Karpas-422 (cell line): Measurements from ENCODE around the gene DMD. TPM values are rescaled to one million over a fixed set of nuclear protein-coding genes. Genes with fewer than 3 reads are reported as not detected.

Experiments used
- DNase-seq: peaks from one replicate; pipeline ENCODE4 v3.0.0-alpha.2; 2015
- H2AFZ ChIP-seq: fragments of 200-600 bp; sonication (generic); 2 replicates; pipeline ENCODE4 v1.6.1; 2014; ENCODE audit warnings: antibody characterized with exemption, low read length, mixed read lengths
- H3K27ac ChIP-seq: fragments of 200-600 bp; sonication (generic); 2 replicates; pipeline ENCODE4 v1.5.1; 2014; ENCODE audit warnings: mild to moderate bottlenecking, low read length, moderate library complexity
- H3K27me3 ChIP-seq: fragments of 200-600 bp; sonication (generic); 2 replicates; pipeline ENCODE4 v1.6.1; 2014; ENCODE audit warnings: low read length, mixed read lengths
- H3K36me3 ChIP-seq: fragments of 200-600 bp; sonication (generic); 2 replicates; pipeline ENCODE4 v1.6.1; 2014; ENCODE audit warnings: low read length, mixed read lengths; ENCODE audit not compliant: insufficient read depth
- H3K4me1 ChIP-seq: fragments of 200-600 bp; sonication (generic); 2 replicates; pipeline ENCODE4 v1.6.1; 2014; ENCODE audit warnings: mild to moderate bottlenecking, low read length, mixed read lengths
- H3K4me2 ChIP-seq: fragments of 200-600 bp; sonication (generic); 2 replicates; pipeline ENCODE4 v1.6.1; 2014; ENCODE audit warnings: low read length, low read depth, mild to moderate bottlenecking; ENCODE audit not compliant: poor library complexity, severe bottlenecking
- H3K4me3 ChIP-seq: fragments of 200-600 bp; sonication (generic); 2 replicates; pipeline ENCODE4 v1.5.1; 2014; ENCODE audit warnings: mild to moderate bottlenecking, antibody characterized with exemption, low read length, mixed read lengths
- H3K79me2 ChIP-seq: fragments of 200-600 bp; sonication (generic); 2 replicates; pipeline ENCODE4 v1.6.1; 2014; ENCODE audit warnings: mild to moderate bottlenecking, low read length, mixed read lengths
- H3K9ac ChIP-seq: fragments of 200-600 bp; sonication (generic); 2 replicates; pipeline ENCODE4 v1.6.0; 2014; ENCODE audit warnings: low read length
- H3K9me2 ChIP-seq: fragments of 200-600 bp; sonication (generic), shearing (Covaris generic); replicated peaks from 2 replicates; pipeline ENCODE4 v1.6.0; 2014; ENCODE audit warnings: mild to moderate bottlenecking, low read length, moderate library complexity; ENCODE audit not compliant: insufficient read depth
- H3K9me3 ChIP-seq: fragments of 300-700, 200-600 bp; sonication (generic); 2 replicates; pipeline ENCODE4 v1.6.1; 2014; ENCODE audit warnings: low read length, mixed read lengths
- H4K20me1 ChIP-seq: fragments of 200-600 bp; sonication (generic); 2 replicates; pipeline ENCODE4 v1.6.1; 2014; ENCODE audit warnings: mild to moderate bottlenecking, antibody characterized with exemption, low read length, low read depth; ENCODE audit not compliant: insufficient read depth
- total RNA-seq: library from RNA; depleted of rRNA; stranded (reverse); fragments of >200 nt; shearing (Covaris generic); gene quantifications from 2 replicates; pipeline ENCODE4 v1.2.3, GENCODE V29; 2014; ENCODE audit warnings: low replicate concordance

The DMD gene
- total RNA-seq, 1 experiment from 2014 or later, result not detected

- Histone ChIP-seq H3K9me3 (peaks cover 3% of the 10 kb centered on the region; the same call in 1 of the 2 replicates), H3K4me2 (no peak overlapping the region), H3K79me2 (no peaks in the 10 kb centered on the region), H3K27me3 (no peaks in the 10 kb centered on the region), H3K4me3 (no peak overlapping the region), H4K20me1 (no peaks in the 10 kb centered on the region), H3K4me1 (no peaks in the 10 kb centered on the region), H3K9ac (no peak overlapping the region), H2AFZ (no peak overlapping the region), H3K9me2 (no peaks in the 10 kb centered on the region), H3K36me3 (no peaks in the 10 kb centered on the region), H3K27ac (no peak overlapping the region)
- DNase-seq, result no peak
Observed at GRCh38 chrX:31604629-31605221, 1606.6 kb downstream of the DMD start.

- no peak overlapping the region for H3K9ac ChIP-seq
- H4K20me1 ChIP-seq, result no peaks in the 10 kb centered on the region
- no peaks in the 10 kb centered on the region for H3K27me3 ChIP-seq
- no peak overlapping the region for H3K4me3 ChIP-seq
- no peak overlapping the region for H3K4me2 ChIP-seq
- H2AFZ ChIP-seq, result no peak overlapping the region
- H3K9me3 ChIP-seq, result no peaks in the 10 kb centered on the region; the same call in 1 of the 2 replicates
- no peaks in the 10 kb centered on the region for H3K4me1 ChIP-seq
- H3K27ac ChIP-seq, result no peak overlapping the region
- no peaks in the 10 kb centered on the region for H3K79me2 ChIP-seq
- no peaks in the 10 kb centered on the region for H3K9me2 ChIP-seq
- peak; percentile 40 for DNase-seq
- H3K36me3 ChIP-seq, result no peaks in the 10 kb centered on the region
Observed at GRCh38 chrX:31603411-31604120, 1607.8 kb downstream of the DMD start.

DNA sequence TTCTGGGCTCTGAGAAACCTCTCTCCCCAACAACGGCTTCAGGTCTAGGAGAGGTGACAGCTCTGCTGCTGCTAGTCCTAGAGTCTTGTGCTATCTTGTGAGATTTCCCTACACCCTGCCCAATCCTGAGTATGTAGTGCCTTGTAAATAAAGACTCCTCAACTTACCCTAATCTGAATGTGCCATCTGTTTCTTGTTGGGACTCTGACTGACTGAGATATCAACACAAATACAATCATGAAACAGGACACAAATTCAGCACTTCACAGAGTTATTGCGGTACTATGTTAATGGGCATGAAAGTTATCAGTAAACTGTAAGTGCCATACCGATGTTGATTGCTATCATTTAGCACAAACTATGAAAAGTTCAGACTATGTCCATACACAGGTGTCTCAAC, 1610.5 kb downstream of the DMD start:
- no peak overlapping the region for H3K4me3 ChIP-seq
- H4K20me1 ChIP-seq, result no peaks in the 10 kb centered on the region
- H3K9me3 ChIP-seq, result no peaks in the 10 kb centered on the region; the same call in 1 of the 2 replicates
- H3K4me1 ChIP-seq, result no peaks in the 10 kb centered on the region
- H3K4me2 ChIP-seq, result no peak overlapping the region
- H2AFZ ChIP-seq, result no peak overlapping the region
- DNase-seq, result no peak
- H3K36me3 ChIP-seq, result no peaks in the 10 kb centered on the region
- H3K9me2 ChIP-seq, result no peaks in the 10 kb centered on the region
- no peaks in the 10 kb centered on the region for H3K79me2 ChIP-seq
- H3K27me3 ChIP-seq, result no peaks in the 10 kb centered on the region
- H3K27ac ChIP-seq, result no peak overlapping the region
- no peak overlapping the region for H3K9ac ChIP-seq

DNA sequence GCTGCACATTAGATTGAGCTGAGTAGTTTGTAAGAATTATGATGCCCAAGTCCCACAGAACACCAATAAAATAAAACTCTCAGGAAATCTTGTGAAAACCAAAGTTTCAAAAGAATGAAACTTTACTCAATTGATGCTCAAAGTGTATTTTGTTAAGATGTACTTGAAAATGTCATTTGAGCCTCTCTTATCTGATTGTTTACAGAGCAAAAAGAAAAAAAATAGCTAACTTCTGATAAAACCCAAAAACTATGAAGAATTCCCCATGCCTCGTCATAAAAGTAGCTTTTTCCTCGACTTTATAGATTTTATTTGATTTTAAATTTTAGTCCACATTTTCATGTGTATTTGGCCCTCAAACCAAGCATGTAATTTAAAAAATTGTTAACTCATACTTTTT, 1618.0 kb downstream of the DMD start:
- Histone ChIP-seq H3K27me3 (no peaks in the 10 kb centered on the region), H3K4me2 (no peak overlapping the region)

GRCh38 chrX:31591355-31591754, 1620.0 kb downstream of the DMD start:
- no peaks in the 10 kb centered on the region for H3K36me3 ChIP-seq
- H3K4me1 ChIP-seq, result no peaks in the 10 kb centered on the region
- no peak overlapping the region for H3K27ac ChIP-seq
- no peaks in the 10 kb centered on the region for H3K9me2 ChIP-seq
- H3K79me2 ChIP-seq, result no peaks in the 10 kb centered on the region
- H3K4me2 ChIP-seq, result no peak overlapping the region
- no peak overlapping the region for H3K4me3 ChIP-seq
- H4K20me1 ChIP-seq, result no peaks in the 10 kb centered on the region
- no peaks in the 10 kb centered on the region for H3K27me3 ChIP-seq
- DNase-seq, result no peak
- H3K9ac ChIP-seq, result no peak overlapping the region
- H2AFZ ChIP-seq, result no peak overlapping the region
- H3K9me3 ChIP-seq, result no peaks in the 10 kb centered on the region; the same call in 1 of the 2 replicates

More for the DNA sequence above, 1618.0 kb downstream of the DMD start:
- Histone ChIP-seq H2AFZ (no peak overlapping the region), H3K27ac (no peak overlapping the region), H3K9me2 (no peaks in the 10 kb centered on the region), H3K36me3 (no peaks in the 10 kb centered on the region), H3K4me1 (no peaks in the 10 kb centered on the region), H4K20me1 (no peaks in the 10 kb centered on the region), H3K9ac (no peak overlapping the region), H3K9me3 (no peaks in the 10 kb centered on the region), H3K79me2 (no peaks in the 10 kb centered on the region), H3K4me3 (no peak overlapping the region)
- no peak for DNase-seq

DNA sequence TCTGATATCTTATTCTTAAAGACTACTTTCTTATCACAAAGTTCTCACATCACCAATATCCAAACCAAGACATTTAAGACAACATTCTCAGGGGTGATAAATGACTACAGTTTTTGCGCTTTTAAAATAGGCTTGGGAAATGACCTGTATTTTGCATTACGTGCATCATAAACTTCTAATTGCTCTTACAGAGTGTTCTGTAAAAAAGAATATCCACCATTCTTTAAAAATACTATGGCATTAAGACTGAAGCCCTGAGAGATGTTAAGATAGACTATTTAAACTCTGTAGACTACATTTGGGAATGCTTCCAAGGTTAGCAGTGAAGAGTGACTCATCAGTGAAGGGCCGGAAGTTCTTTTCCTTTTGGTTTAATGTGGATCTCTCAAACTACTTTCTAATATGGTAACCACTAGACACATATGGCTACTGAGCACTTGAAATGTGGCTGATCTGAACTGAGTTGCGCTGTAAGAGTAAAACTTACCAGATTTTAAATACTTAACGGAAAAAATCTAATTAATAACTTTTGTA, 1620.7 kb downstream of the DMD start:
- no peak overlapping the region for H3K4me2 ChIP-seq
- DNase-seq, result no peak

DNA sequence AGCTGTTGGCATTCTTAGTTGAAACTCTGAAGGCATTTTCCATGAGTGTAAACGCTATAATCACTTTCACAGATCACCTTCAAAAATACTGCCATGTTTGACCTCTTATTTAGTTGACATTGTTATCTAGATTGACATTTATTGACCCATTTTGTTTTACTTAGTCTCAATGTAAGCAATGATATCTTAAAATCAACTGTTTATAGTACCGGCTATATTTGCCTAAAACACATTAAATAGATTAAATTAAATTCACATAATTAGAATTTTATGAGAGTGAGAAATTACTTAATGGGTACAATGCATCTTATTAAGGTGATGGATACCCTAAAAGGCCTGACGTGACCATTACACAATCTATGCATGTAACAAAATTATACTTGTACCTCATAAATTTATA, 1621.8 kb downstream of the DMD start:
- Histone ChIP-seq H3K36me3 (no peaks in the 10 kb centered on the region), H3K27me3 (no peaks in the 10 kb centered on the region)
- no peak for DNase-seq

More for the DNA sequence above, 1620.7 kb downstream of the DMD start:
- Histone ChIP-seq H3K4me3 (no peak overlapping the region), H3K27ac (no peak overlapping the region), H3K4me1 (no peaks in the 10 kb centered on the region), H3K27me3 (no peaks in the 10 kb centered on the region), H2AFZ (no peak overlapping the region), H3K79me2 (no peaks in the 10 kb centered on the region), H4K20me1 (no peaks in the 10 kb centered on the region), H3K9ac (no peak overlapping the region), H3K9me3 (no peaks in the 10 kb centered on the region; the same call in 1 of the 2 replicates), H3K9me2 (no peaks in the 10 kb centered on the region), H3K36me3 (no peaks in the 10 kb centered on the region)

DNA sequence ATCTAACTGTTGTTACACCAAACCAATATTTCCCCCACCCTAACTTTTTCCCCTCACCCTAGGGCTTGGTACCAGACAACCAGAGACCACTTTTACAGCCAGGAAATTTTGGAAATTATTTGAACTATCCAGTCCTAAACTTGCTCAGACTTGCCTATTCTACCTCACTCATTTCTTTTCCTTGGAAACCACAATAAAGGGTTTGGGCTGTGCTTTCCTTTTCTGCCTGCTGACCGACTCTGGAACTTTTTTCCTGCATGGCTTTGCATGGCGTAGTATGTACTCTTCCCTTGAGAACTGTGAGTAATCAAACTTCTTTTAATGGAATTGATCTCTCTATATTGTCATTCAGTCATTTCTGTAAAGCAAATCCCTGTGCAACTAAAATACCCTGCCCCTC, 1623.0 kb downstream of the DMD start:
- no peaks in the 10 kb centered on the region for H3K9me2 ChIP-seq
- H4K20me1 ChIP-seq, result no peaks in the 10 kb centered on the region
- H3K9me3 ChIP-seq, result no peaks in the 10 kb centered on the region; the same call in 1 of the 2 replicates
- no peak for DNase-seq
- no peak overlapping the region for H3K27ac ChIP-seq
- no peak overlapping the region for H2AFZ ChIP-seq
- H3K9ac ChIP-seq, result no peak overlapping the region
- H3K36me3 ChIP-seq, result no peaks in the 10 kb centered on the region
- no peak overlapping the region for H3K4me3 ChIP-seq
- H3K4me1 ChIP-seq, result no peaks in the 10 kb centered on the region
- H3K79me2 ChIP-seq, result no peaks in the 10 kb centered on the region
- no peaks in the 10 kb centered on the region for H3K27me3 ChIP-seq
- H3K4me2 ChIP-seq, result no peak overlapping the region

More for the DNA sequence above, 1621.8 kb downstream of the DMD start:
- no peak overlapping the region for H3K4me2 ChIP-seq
- no peaks in the 10 kb centered on the region for H3K4me1 ChIP-seq
- no peaks in the 10 kb centered on the region for H3K79me2 ChIP-seq
- H4K20me1 ChIP-seq, result no peaks in the 10 kb centered on the region
- H3K9me3 ChIP-seq, result no peaks in the 10 kb centered on the region; the same call in 1 of the 2 replicates
- H3K27ac ChIP-seq, result no peak overlapping the region
- no peak overlapping the region for H2AFZ ChIP-seq
- no peak overlapping the region for H3K4me3 ChIP-seq
- H3K9ac ChIP-seq, result no peak overlapping the region
- H3K9me2 ChIP-seq, result no peaks in the 10 kb centered on the region
